ENCODE results near the gene APOL6.
"Not testable (repeated sequence)": the region's sequence is repeated elsewhere in the genome, so short reads cannot be mapped to it uniquely, and the experiment has no call there.

DNA sequence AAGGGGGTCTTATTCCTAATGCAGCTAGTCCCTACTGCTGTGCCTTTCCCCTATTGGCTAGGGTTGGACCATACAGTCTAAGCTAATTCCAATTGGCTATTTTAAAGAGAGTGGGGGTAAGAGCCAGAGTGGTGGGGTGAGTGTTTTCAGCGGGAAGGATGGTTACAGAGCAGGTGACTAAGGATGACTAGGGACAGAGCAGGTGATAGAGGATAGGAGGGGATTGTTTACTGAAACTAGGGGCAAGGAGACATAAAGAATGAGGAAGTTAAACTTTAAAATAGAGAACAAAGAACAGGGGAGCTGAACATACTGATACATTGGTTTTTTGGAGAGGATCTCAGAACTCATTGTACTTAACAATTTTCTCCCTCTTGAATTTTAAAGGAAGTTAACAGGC, 27.8 kb downstream of the APOL6 start:
- TF ChIP-seq, protein P1, sequence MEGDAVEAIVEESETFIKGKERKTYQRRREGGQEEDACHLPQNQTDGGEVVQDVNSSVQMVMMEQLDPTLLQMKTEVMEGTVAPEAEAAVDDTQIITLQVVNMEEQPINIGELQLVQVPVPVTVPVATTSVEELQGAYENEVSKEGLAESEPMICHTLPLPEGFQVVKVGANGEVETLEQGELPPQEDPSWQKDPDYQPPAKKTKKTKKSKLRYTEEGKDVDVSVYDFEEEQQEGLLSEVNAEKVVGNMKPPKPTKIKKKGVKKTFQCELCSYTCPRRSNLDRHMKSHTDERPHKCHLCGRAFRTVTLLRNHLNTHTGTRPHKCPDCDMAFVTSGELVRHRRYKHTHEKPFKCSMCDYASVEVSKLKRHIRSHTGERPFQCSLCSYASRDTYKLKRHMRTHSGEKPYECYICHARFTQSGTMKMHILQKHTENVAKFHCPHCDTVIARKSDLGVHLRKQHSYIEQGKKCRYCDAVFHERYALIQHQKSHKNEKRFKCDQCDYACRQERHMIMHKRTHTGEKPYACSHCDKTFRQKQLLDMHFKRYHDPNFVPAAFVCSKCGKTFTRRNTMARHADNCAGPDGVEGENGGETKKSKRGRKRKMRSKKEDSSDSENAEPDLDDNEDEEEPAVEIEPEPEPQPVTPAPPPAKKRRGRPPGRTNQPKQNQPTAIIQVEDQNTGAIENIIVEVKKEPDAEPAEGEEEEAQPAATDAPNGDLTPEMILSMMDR (CRISPR knock-in tag; IDR thresholded peaks at IDR 0.05): not testable (repeated sequence)
- not testable (repeated sequence) for TF ChIP-seq PHB2 (IDR thresholded peaks at IDR 0.05; ENCODE audit: partially characterized antibody); JUN (CRISPR knock-in tag; IDR thresholded peaks at IDR 0.05); PRPF4 (IDR thresholded peaks at IDR 0.05; ENCODE audit: low read depth, low read length, poor library complexity, severe bottlenecking); HDAC2 (CRISPR knock-in tag; IDR thresholded peaks at IDR 0.05)
